GM18505 (cell line): ENCODE results near the gene ST8SIA6.

ENCODE experiments used
- ATAC-seq: cut with Tn5 transposase; IDR thresholded peaks from one replicate; pipeline ENCODE4 v1.9.1; 2021; ENCODE audit not compliant: unreplicated experiment
- POLR2A ChIP-seq: IDR thresholded peaks from 4 replicates; pipeline ENCODE4 v1.6.1; 2011; ENCODE audit warnings: borderline replicate concordance; ENCODE audit not compliant: insufficient read depth, insufficient read length; ENCODE audit errors: extremely low read depth

The ST8SIA6 gene

DNA sequence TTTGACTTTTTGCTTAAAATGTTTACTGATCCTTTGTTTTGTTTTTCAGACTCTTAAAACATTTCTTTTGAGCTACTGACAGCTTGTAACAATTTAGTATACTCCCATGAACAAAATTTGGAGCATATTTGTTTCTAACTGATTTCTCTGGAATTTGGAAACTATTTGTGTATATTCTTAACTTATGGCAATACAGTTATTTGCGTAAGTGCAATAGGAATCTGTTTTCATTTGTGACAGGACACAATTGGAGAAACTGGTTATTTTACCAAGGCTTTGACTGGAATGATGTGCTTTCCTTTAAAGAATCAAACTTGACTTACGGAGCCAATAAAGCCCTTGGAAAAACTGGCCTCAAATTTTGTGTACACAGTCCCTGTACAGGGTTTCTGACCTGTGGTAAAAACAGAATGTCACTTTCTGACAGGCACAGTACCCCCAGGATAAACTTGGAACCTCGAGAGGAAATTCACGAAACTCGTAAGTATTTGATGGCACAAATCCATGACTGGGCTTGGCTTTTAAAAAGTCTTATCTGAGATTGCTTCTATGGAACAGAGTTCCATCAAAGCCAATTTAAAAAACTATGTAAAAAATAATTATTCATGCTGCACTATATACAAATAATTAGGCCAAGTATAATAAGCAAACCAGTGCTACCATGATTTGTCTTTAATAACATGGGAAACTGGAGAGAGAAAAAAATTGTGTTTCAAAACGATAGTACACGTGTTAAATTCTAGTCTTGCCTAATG lies 70.4 kb downstream of the ST8SIA6 start:
- no peak for ATAC-seq
- TF ChIP-seq POLR2A = no peak

DNA sequence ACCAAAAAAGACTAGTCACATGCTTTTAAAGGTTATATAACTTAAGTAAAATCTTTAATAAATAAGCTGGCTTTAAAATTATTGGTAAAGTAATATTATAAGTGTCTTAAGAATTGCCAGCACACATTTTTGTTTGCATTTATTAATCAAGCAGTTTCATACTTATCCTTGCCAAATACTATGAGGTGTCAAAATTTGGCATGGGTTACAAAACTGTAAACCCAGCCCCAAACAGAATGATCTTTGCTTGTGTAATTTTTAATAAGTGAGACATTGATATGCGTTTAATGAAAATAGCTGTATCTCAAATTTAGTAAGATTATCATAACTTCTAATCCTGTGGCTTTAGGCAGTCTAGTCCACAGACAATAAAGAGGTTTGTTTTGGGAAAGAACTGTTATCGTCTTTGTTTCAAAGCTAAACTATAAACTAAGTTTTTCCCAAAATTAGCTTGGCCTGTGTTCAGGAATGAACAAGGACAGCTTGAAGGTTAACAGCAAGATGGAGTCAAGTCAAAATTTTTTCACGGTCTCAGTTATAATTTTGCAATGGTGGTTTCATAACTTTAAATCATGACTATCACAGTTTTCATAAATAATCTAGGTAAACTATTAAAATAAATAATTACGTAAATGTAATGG lies 72.8 kb downstream of the ST8SIA6 start:
- TF ChIP-seq POLR2A = no peak
- ATAC-seq = no peak

DNA sequence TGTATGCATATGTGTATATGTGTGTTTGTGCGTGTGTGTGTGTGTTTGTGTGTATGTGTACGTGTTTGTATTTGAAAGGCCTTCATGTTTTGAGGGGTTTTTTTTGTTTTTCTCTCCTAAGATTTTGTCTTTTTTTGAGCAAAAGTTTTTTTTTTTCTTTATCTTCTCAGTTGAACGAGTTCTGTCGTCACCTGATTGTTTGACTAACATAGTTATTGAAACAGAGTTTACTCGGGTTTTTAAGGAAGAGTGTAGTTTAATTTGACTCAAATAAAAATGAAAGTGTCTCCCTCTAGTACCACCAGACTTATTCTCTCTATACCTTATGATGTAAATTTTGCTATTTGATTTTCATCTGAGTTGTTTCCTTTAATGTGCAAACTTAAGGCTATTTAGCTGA lies 73.5 kb downstream of the ST8SIA6 start:
- ATAC-seq = no peak
- TF ChIP-seq POLR2A = no peak

DNA sequence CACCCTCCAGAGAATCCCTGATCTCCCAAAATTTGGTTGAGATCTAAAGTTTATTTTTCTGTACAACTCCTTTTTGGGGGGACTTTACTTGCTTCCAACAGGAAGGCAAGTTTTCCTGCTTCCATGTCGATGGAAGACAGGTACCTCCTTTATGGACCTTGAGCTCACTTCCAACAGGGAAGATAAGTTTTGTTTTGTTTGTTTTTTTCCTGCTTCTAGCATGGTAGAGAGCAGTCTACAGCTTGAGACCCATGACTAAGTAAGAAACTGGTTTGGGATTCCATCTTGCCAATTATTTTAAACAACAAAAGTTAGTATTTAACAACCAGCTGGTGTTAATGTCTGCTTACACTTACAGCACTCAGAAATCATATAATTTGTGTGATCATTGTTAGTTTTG lies 74.4 kb downstream of the ST8SIA6 start:
- no peak for ATAC-seq
- TF ChIP-seq POLR2A = no peak

DNA sequence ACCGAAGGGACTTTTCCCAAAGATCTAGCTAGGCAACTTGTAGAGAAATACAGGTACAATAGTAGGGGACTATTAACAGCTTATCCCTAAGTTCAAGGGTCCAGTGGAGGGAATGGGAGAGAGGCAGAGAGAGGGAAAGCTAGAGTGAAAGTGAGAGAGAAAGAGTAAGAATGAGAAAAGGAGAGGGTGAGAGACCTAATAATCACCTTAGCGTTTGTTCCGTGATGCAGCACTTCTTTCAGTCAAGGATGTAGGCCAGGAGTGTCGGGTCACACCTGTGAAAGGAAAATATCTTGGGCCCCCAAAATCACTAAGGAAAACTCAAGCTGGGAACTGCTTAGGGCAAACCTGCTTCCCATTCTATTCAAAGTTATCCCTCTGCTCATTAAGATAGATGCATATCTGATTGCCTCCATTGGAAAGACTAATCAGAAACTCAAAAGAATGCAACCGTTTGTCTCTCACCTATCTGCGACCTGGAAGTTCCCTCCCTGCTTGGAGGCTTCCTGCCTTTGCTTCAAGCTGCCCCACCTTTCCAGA lies 75.2 kb downstream of the ST8SIA6 start:
- TF ChIP-seq POLR2A = no peak
- ATAC-seq = no peak

DNA sequence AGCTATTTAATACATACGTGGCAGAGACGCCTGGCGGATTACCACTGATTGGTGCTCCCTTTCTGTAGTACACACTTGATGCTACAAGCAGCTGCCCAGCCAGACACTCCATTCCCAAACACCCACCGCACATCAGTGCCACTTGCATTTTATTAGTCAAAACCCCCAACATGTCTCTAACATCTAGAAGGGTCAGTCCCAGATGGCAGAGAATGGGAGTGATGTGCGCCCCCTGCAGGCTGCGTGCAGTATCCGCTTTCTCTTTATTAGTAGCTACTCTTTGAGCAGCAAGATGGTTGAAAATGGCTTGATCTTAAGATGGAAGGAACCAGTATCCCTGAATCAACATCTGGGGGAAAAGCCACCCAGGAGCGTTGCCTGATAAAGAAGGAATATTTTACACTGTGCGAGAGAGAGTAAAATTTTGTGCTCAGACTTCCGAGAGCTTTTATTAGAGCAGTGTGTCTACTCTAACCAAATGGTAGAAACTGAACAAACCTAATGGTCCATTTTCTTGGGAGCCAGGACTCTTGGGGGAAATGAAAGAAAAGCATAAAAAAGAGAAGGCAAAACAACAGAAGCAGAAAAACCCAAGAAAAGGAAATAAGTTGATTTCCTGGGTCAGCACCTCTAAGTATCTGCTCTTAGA lies 78.3 kb downstream of the ST8SIA6 start:
- ATAC-seq = no peak
- no peak for TF ChIP-seq POLR2A

DNA sequence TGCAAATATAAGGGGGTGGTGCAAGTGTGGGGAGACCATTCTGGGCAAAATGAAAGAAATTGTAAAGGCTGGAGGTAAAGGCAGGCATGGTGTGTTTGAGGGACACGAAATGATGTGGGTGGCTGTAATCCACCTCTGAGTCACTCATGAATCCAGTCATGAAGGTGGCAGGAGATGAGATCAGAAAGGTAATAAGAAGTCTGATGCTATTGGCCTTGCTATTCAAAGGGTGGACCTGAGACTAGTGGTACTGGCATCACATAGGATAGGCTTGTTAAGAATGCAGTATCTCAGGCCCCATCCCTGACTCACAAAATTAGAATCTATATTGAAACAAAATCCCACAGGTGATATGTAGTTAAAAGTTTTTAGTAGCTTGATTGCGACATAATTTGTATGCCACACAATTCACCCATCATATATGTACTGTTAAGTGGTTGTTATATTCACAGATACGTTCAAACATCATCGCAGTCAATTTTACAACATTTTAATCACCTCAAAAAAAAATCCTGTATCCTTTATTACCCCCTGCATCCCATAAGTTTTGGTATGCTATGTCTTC lies 85.6 kb downstream of the ST8SIA6 start:
- no peak for ATAC-seq
- TF ChIP-seq POLR2A = no peak

DNA sequence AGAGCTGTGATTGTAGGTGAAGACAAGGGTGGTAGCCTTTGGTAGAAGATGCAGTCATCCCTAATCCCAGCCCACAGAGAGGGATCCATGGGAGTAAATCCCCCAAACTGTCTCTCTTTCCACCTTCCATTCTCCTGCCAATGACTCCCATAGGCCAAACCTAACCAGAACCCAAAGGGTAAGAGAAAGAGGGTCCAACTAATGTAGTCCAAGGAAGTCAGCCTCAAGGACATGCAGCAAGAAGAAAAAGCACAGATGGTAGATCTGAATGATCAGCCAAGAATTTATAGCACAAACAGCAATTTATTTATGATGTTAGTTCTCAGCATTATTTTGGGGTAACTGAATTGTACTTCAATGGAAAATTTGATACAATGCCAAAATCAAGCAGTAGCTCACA lies 87.7 kb downstream of the ST8SIA6 start:
- no peak for ATAC-seq
- no peak for TF ChIP-seq POLR2A

DNA sequence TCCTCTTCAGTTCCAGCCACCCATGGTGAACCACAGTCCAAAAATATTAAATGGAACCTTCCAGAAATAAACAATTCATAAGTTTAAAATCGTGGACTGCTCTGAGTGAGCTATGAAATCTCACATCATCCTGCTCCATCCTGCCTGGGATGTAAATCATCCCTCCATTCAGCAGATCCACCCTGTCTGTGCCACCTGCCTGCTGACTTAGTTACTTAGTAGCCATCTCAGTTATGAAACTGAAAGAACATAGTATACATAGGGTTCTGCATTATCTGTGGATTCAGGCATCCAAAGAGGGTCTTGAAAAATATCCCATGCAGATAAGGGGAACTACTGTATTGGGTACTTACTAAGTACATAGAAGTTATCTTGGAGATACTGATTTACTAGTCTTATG lies 89.0 kb downstream of the ST8SIA6 start:
- no peak for ATAC-seq
- TF ChIP-seq POLR2A = no peak

DNA sequence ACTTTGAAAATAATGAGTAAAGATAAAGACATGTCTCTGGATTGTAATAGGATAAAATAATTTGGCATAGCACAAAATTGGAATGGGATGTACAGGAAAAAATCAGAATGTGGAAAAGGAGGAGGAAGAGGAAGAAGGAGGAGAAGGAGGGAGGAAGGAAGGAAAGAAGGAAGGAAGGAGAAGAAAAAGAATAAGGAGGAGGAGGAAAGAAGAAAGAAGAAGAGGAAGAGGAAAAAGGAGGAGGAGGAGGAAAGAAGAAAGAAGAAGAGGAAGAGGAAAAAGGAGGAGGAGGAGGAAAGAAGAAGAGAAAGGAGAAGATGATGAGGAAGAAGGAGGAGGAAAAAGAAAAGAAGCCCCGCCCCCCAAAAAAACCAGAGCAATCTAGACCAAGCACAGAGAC lies 95.9 kb downstream of the ST8SIA6 start:
- ATAC-seq = no peak
- TF ChIP-seq POLR2A = no peak

DNA sequence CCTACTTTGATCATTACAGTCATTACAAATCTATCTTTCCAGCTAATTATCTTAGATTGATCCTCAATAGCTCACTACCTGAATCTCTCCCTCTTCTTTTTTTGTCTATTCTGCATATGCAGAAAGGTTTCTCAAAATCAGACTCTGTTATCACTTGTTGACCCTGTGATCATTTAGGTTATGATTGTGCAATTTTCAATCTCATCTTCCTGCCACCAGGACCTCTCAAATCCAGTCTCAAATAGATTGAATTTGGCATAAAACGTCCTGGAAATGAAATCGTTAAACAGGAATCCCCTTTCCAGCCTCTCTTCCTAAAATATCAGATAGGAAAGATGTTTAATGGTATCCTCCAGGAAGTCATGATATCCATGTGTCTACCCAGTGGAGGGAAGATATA lies 96.6 kb downstream of the ST8SIA6 start:
- TF ChIP-seq POLR2A = no peak
- no peak for ATAC-seq

DNA sequence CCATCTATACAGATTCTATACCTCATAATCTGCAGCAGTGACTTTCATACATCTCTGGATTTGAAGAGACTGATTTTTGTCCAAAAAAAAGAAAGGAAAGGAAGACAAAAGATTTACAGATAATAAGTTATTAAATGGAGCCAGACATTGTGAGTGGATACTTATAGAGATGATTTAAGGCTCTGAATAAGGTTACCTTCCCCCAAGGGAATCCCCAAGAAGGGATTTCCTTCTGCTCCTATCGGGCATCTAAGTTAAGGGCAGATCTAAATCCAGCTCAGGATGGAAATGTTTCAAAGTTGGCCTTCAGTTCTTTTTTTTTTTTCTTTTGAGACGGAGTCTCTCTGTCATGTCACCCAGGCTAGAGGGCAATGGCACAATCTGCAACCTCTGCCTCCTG lies 97.6 kb downstream of the ST8SIA6 start:
- no peak for TF ChIP-seq POLR2A
- no peak for ATAC-seq

DNA sequence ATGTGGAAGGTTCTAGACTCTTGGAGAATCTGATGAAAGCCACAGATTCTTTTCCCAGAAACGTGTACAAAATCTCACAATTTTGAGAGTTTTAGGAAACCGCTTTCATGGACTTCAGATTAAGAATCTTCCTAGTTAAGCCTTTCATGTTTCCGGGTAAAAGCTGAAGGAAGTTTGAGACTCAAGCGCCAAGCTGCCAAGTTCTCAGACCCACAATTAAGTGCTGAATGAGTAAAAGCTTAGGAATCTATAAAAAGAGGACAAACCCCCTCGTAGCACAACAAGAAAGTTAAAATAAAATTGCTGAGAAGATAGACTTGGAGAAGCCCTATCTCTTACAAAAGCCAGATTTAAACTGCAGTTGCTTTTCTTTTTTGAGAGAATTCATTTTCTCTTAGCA lies 99.6 kb downstream of the ST8SIA6 start:
- no peak for ATAC-seq
- no peak for TF ChIP-seq POLR2A

DNA sequence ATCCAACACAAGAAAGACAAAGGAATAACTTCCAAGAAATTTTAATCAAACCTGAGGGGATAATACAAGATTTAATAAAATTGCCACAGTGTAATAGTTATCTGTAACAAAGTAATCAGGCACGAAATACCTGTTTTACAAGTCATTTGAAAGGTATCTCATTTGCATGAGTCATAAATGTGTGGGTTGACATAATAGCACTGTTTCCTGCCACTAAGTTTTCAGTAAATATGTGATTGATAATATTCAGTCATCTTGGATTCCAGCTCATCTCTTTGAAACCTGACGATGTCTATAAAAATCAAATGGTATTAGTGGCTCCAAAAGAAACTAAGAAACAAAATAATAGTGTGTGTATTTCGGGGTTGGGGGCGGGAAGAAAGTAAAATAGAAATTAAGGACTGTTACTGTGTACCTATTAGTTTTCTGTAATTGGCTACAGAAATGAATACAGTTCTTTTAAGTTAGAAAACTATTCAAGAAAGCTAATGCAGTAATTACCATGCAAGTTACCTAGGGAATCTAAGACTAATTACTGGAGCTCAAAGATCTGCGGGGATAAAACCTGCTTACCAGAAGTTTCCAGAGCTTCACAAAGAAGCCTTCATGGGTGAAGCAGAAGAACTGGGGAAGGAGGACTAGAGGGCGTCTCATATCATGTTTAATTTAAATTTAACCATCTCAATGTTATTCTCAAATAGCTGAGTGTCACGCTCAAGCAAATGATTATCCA lies 100.7 kb downstream of the ST8SIA6 start:
- ATAC-seq = no peak

DNA sequence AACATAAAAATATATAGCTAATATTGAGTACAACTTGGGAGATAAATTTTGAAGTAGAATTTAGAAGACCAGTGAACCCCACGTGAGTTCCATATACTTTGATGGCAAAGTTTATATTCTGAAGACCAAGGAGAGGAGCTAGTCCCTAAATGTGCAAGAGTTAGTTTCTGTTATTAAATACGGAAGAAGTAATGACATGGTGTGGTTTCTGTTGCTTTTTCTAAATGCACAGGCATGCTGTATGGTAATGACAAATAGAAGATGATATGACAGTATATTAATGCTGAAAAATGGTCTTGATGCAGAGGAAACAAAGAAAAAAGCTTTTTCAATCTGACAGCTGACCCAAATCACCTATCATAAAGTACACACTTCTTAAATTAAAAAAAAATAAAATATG lies 101.8 kb downstream of the ST8SIA6 start:
- TF ChIP-seq POLR2A = no peak
- no peak for ATAC-seq

More for the DNA sequence above, 100.7 kb downstream of the ST8SIA6 start:
- TF ChIP-seq POLR2A = no peak
